Measurements from ENCODE around the gene SNAPC2.

SNAPC2 gene

DNA sequence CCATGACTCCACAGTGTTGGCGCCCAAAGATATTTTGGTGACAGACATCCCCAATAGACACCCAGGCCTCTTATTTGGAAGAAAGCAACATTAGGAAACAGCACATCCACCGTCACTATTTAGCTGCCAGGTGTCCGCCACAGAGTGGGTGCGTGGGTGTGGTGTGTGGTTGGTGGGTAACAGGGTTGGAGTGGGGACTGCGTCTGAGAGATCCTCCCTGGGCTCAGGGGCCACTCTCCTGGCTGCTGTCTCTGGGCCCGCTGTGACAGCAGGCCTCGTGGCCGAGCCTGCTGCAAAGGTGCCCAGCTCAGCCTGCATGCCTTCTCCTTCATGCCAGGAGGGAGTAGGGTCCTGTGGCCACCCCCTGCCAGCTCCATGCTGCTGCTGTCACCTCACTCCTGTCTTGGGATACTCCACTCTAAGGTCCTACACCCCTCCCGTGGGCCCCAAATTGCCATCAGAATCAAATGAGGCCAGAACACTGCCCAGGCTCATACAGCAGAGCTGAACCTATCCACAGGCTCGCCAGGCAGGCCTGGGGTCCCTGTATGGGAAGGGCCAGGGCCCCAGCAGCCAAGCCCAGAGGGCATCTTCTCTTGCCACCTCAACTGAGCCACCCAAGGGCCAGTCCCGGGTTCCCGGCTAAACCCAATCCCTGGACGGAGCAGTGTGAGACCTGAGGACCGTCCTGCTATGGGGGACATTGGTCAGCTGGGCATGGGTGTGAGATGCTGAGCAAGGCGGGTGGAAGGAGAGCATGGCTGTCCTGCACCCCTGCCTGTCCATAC, 48.1 kb downstream of the SNAPC2 start:
- TF ChIP-seq EZH2 (IDR thresholded peaks at IDR 0.05; ENCODE audit: borderline replicate concordance, low read length) = no peak
- TF ChIP-seq, protein P1, sequence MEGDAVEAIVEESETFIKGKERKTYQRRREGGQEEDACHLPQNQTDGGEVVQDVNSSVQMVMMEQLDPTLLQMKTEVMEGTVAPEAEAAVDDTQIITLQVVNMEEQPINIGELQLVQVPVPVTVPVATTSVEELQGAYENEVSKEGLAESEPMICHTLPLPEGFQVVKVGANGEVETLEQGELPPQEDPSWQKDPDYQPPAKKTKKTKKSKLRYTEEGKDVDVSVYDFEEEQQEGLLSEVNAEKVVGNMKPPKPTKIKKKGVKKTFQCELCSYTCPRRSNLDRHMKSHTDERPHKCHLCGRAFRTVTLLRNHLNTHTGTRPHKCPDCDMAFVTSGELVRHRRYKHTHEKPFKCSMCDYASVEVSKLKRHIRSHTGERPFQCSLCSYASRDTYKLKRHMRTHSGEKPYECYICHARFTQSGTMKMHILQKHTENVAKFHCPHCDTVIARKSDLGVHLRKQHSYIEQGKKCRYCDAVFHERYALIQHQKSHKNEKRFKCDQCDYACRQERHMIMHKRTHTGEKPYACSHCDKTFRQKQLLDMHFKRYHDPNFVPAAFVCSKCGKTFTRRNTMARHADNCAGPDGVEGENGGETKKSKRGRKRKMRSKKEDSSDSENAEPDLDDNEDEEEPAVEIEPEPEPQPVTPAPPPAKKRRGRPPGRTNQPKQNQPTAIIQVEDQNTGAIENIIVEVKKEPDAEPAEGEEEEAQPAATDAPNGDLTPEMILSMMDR (IDR thresholded peaks at IDR 0.05; ENCODE audit: low read length) = no peak
- no peaks in the 10 kb centered on the region for H3K9me2 ChIP-seq (ENCODE audit: low read depth, low read length)
- no peaks in the 10 kb centered on the region for H3K27me3 ChIP-seq (ENCODE audit: insufficient read depth, low read length)
- no peaks in the 10 kb centered on the region for H3F3A ChIP-seq (ENCODE audit: insufficient read depth, low read length)
- H3K27ac ChIP-seq (ENCODE audit: low read depth, low read length, poor library complexity, severe bottlenecking) = no peak overlapping the region
- H3K9ac ChIP-seq (ENCODE audit: low read length) = no peak overlapping the region
- no peak overlapping the region for H2AFZ ChIP-seq (ENCODE audit: low read length)
- no peaks in the 10 kb centered on the region for H3K9me3 ChIP-seq (ENCODE audit: low read length)
- H3K4me2 ChIP-seq (ENCODE audit: low read length) = no peak overlapping the region
- H3K36me3 ChIP-seq (ENCODE audit: insufficient read depth, low read length) = peaks cover 74% of the 10 kb centered on the region
- H3K4me3 ChIP-seq (ENCODE audit: low read depth, low read length, poor library complexity, severe bottlenecking) = no peak overlapping the region
- no peaks in the 10 kb centered on the region for H3K4me1 ChIP-seq (ENCODE audit: insufficient read depth, low read length, severe bottlenecking)
- no peaks in the 10 kb centered on the region for H3K79me2 ChIP-seq (ENCODE audit: insufficient read depth, low read length)
- no peaks in the 10 kb centered on the region for H4K20me1 ChIP-seq (ENCODE audit: insufficient read depth, low read length)

DNA sequence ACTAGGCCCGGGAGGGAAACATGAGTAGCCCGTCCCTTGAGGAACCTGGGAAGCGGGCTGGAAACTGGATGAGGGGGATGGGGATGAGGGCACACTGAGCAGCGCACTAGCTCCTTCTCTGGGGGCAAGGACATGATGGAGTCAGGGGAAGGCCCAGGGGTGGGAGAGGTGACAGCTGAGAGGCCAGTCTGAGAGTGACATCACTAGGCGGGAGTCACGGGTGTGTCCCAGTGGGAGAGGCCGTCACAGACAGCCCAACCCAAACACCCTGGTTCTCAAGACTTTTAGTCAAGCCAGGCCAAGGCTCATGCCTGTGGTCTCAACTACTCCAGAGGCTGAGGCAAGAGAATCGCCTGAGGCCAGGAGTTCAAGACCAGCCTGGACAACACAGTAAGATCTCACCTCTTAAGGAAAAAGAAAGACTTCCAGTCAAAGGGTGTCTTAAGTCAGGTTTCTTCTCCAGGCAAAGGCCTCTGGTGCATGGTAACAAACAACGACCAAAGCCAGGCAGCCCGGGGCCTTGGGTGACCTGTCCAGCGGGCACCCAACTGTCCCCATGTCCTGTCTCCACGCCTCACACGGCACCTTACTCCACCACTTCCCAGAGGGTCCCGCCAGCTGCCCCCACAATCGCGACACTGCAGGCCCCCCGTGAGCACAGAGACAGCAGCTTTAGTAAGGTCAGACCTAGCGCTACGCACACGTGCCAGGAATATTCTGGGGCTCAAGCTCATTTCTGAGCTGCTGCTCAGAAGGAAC, 48.8 kb downstream of the SNAPC2 start:
- Histone ChIP-seq H3K4me3 (ENCODE audit: low read depth, low read length, poor library complexity, severe bottlenecking) (no peak overlapping the region), H3K79me2 (ENCODE audit: insufficient read depth, low read length) (no peaks in the 10 kb centered on the region), H3K4me1 (ENCODE audit: insufficient read depth, low read length, severe bottlenecking) (no peaks in the 10 kb centered on the region), H3K4me2 (ENCODE audit: low read length) (no peak overlapping the region), H3K9me2 (ENCODE audit: low read depth, low read length) (no peaks in the 10 kb centered on the region), H4K20me1 (ENCODE audit: insufficient read depth, low read length) (no peaks in the 10 kb centered on the region), H3K27me3 (ENCODE audit: insufficient read depth, low read length) (no peaks in the 10 kb centered on the region), H3K9ac (ENCODE audit: low read length) (no peak overlapping the region), H3F3A (ENCODE audit: insufficient read depth, low read length) (no peaks in the 10 kb centered on the region), H3K9me3 (ENCODE audit: low read length) (no peaks in the 10 kb centered on the region), H3K36me3 (ENCODE audit: insufficient read depth, low read length) (peaks cover 74% of the 10 kb centered on the region), H3K27ac (ENCODE audit: low read depth, low read length, poor library complexity, severe bottlenecking) (no peak overlapping the region), H2AFZ (ENCODE audit: low read length) (no peak overlapping the region)
- TF ChIP-seq, protein P1 (IDR thresholded peaks at IDR 0.05; ENCODE audit: low read length) = no peak
- TF ChIP-seq EZH2 (IDR thresholded peaks at IDR 0.05; ENCODE audit: borderline replicate concordance, low read length) = no peak

DNA sequence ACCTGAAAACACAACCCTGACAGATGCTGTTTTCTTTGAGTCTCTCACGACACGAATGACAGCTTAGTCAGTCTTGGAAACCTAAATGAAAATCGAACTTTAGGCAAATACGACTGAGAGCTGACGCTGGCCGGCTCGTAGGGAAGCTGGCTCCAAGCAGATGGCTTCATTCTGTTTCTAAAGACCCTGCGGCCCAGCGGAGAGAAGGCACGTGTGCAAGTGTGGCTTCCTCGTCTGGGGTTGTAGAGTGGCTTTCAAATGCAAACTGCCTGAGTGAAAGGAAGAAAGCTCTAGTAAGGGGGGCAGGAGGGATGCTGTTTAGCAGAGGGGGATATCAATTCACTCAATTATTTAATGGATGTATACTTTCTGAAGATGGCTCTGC, 49.4 kb downstream of the SNAPC2 start:
- H3K9ac ChIP-seq (ENCODE audit: low read length) = no peak overlapping the region
- peaks cover 74% of the 10 kb centered on the region for H3K36me3 ChIP-seq (ENCODE audit: insufficient read depth, low read length)
- H3K9me2 ChIP-seq (ENCODE audit: low read depth, low read length) = no peaks in the 10 kb centered on the region
- no peak overlapping the region for H3K27ac ChIP-seq (ENCODE audit: low read depth, low read length, poor library complexity, severe bottlenecking)
- no peak overlapping the region for H3K4me3 ChIP-seq (ENCODE audit: low read depth, low read length, poor library complexity, severe bottlenecking)
- no peaks in the 10 kb centered on the region for H3K79me2 ChIP-seq (ENCODE audit: insufficient read depth, low read length)
- no peaks in the 10 kb centered on the region for H3K4me1 ChIP-seq (ENCODE audit: insufficient read depth, low read length, severe bottlenecking)
- H2AFZ ChIP-seq (ENCODE audit: low read length) = no peak overlapping the region
- H3K4me2 ChIP-seq (ENCODE audit: low read length) = no peak overlapping the region
- H3K27me3 ChIP-seq (ENCODE audit: insufficient read depth, low read length) = no peaks in the 10 kb centered on the region
- TF ChIP-seq, protein P1 (IDR thresholded peaks at IDR 0.05; ENCODE audit: low read length) = no peak
- TF ChIP-seq EZH2 (IDR thresholded peaks at IDR 0.05; ENCODE audit: borderline replicate concordance, low read length) = no peak
- no peaks in the 10 kb centered on the region for H4K20me1 ChIP-seq (ENCODE audit: insufficient read depth, low read length)
- no peaks in the 10 kb centered on the region for H3K9me3 ChIP-seq (ENCODE audit: low read length)
- no peaks in the 10 kb centered on the region for H3F3A ChIP-seq (ENCODE audit: insufficient read depth, low read length)
